Fibroblast of lung (primary cell): ENCODE measurements around the gene TLL2. TPM values are rescaled to one million over a fixed set of nuclear protein-coding genes. Genes with fewer than 3 reads are reported as not detected.
A peak's percentile ranks its signal among the peaks of the same experiment; 100 is the strongest.

Experiments used
- DNase-seq, 2 donors: peaks; one replicate each; pipeline versions ENCODE4 v3.0.0 to v3.0.0-alpha.2; 2010; ENCODE audit warnings: low read depth in 2 of 2
- H2AFZ ChIP-seq: 2 replicates; pipeline ENCODE4 v1.5.1; 2012; ENCODE audit warnings: low read length, control low read depth, inconsistent platforms
- H3K27ac ChIP-seq: 2 replicates; pipeline ENCODE4 v1.5.1; 2011; ENCODE audit warnings: low read length, control low read depth; ENCODE audit not compliant: insufficient read depth
- H3K27me3 ChIP-seq: 2 replicates; pipeline ENCODE4 v1.5.1; 2011; ENCODE audit warnings: mild to moderate bottlenecking, low read length; ENCODE audit not compliant: control insufficient read depth, insufficient read depth
- H3K36me3 ChIP-seq: 2 replicates; pipeline ENCODE4 v1.5.1; 2011; ENCODE audit warnings: low read length; ENCODE audit not compliant: control insufficient read depth, insufficient read depth
- H3K4me1 ChIP-seq: 2 replicates; pipeline ENCODE4 v1.5.1; 2011; ENCODE audit warnings: low read length; ENCODE audit not compliant: control insufficient read depth, insufficient read depth; ENCODE audit errors: extremely low read depth
- H3K4me2 ChIP-seq: 2 replicates; pipeline ENCODE4 v1.5.1; 2011; ENCODE audit warnings: low read length, control low read depth; ENCODE audit not compliant: insufficient read depth; ENCODE audit errors: extremely low read depth
- H3K4me3 ChIP-seq, 4 experiments: fragments of 200-600 bp in 1 of 4; sonication (generic) in 1 of 4; replicated peaks in 1 of 4; 2 replicates each; pipeline ENCODE4 v1.5.1; 2011 to 2016; ENCODE audit warnings: low read length in 4 of 4, low read depth in 3 of 4, mild to moderate bottlenecking in 3 of 4, control low read depth in 2 of 4, inconsistent platforms in 1 of 4, mixed read lengths in 1 of 4; ENCODE audit not compliant: insufficient read depth in 1 of 4; ENCODE audit errors: control extremely low read depth in 1 of 4
- H3K79me2 ChIP-seq: 2 replicates; pipeline ENCODE4 v1.5.1; 2012; ENCODE audit warnings: mild to moderate bottlenecking, low read length, inconsistent platforms; ENCODE audit not compliant: control insufficient read depth, insufficient read depth
- H3K9ac ChIP-seq: 2 replicates; pipeline ENCODE4 v1.5.1; 2011; ENCODE audit warnings: mild to moderate bottlenecking, low read length, control low read depth; ENCODE audit not compliant: insufficient read depth
- H3K9me3 ChIP-seq: 2 replicates; pipeline ENCODE4 v1.5.1; 2012; ENCODE audit warnings: low read depth, low read length; ENCODE audit not compliant: control insufficient read depth, insufficient read depth
- H4K20me1 ChIP-seq: 2 replicates; pipeline ENCODE4 v1.5.1; 2011; ENCODE audit warnings: low read length; ENCODE audit not compliant: control insufficient read depth, insufficient read depth; ENCODE audit errors: extremely low read depth
- EZH2 ChIP-seq: IDR thresholded peaks from 2 replicates; pipeline ENCODE4 v1.5.1; 2012; ENCODE audit warnings: low read length, control low read depth, mild to moderate bottlenecking; ENCODE audit errors: missing control alignments
- polyA plus RNA-seq, 2 donors: library from polyadenylated mRNA; depleted of rRNA in 1 of 2; stranded (reverse) in 1 of 2; unstranded in 1 of 2; fragments of >200 nt; gene quantifications; 2 replicates each; pipeline ENCODE4 v1.2.1, GENCODE V29; 2011 to 2012; ENCODE audit warnings: missing spikeins in 1 of 2
- total RNA-seq: library from RNA; depleted of rRNA; stranded (reverse); fragments of >200 nt; gene quantifications from 2 replicates; pipeline ENCODE4 v1.2.1, GENCODE V29; 2014
- TF ChIP-seq, protein P1 (sequence below), 2 donors: IDR thresholded peaks in 1 of 2; conservative IDR thresholded peaks in 1 of 2; 1 replicate in 1 of 2; 2 replicates in 1 of 2; pipeline ENCODE4 v1.5.1; 2011 to 2012; ENCODE audit warnings: low read length in 2 of 2, control low read depth in 1 of 2, inconsistent platforms in 1 of 2, low read depth in 1 of 2, mild to moderate bottlenecking in 1 of 2

TLL2 gene
- total and polyA plus RNA-seq, 2 donors (not counting 1 experiment from before 2014, with no cell fraction given): 0.05 to 0.17 TPM

DNA sequence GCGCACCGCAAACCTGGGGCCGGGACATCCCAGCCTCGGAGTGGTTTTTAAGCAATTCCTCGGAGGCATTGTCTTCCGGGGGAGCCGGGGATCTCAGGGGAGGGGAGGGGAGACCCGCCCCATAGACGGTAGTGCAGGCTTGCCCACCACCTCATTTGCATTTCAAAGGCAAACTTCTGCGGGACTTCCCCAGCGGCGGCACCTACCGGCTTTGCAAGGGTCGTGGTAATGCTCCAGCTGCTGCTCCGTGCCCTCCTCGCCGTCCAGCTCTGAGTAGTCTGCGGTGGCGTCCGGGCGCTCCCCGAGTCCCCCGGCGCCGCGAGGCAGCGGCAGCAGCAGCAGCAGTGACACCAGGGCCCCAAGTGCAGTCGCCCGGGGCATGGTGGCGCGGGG, 425 bp downstream of the TLL2 start:
- Histone ChIP-seq H3K27me3 (peaks cover 11% of the 10 kb centered on the region), H3K9ac (no peak overlapping the region), H3K36me3 (no peaks in the 10 kb centered on the region), H3K27ac (no peak overlapping the region), H3K79me2 (no peaks in the 10 kb centered on the region), H3K4me3 (peak overlapping the region; percentile 54 to 59 (median 56)), H2AFZ (peak overlapping the region; percentile 17), H3K4me2 (peak overlapping the region; percentile 91), H4K20me1 (no peaks in the 10 kb centered on the region), H3K9me3 (no peaks in the 10 kb centered on the region), H3K4me1 (peaks cover 3% of the 10 kb centered on the region)
- no peak for TF ChIP-seq EZH2
- TF ChIP-seq, protein P1, sequence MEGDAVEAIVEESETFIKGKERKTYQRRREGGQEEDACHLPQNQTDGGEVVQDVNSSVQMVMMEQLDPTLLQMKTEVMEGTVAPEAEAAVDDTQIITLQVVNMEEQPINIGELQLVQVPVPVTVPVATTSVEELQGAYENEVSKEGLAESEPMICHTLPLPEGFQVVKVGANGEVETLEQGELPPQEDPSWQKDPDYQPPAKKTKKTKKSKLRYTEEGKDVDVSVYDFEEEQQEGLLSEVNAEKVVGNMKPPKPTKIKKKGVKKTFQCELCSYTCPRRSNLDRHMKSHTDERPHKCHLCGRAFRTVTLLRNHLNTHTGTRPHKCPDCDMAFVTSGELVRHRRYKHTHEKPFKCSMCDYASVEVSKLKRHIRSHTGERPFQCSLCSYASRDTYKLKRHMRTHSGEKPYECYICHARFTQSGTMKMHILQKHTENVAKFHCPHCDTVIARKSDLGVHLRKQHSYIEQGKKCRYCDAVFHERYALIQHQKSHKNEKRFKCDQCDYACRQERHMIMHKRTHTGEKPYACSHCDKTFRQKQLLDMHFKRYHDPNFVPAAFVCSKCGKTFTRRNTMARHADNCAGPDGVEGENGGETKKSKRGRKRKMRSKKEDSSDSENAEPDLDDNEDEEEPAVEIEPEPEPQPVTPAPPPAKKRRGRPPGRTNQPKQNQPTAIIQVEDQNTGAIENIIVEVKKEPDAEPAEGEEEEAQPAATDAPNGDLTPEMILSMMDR (conservative IDR thresholded peaks at IDR 0.05 in 1 of 2, IDR thresholded peaks at IDR 0.05 in 1 of 2; ENCODE audit: low read depth in 1 of 2, low read length in 2 of 2): no peak
- DNase-seq: no peak

DNA sequence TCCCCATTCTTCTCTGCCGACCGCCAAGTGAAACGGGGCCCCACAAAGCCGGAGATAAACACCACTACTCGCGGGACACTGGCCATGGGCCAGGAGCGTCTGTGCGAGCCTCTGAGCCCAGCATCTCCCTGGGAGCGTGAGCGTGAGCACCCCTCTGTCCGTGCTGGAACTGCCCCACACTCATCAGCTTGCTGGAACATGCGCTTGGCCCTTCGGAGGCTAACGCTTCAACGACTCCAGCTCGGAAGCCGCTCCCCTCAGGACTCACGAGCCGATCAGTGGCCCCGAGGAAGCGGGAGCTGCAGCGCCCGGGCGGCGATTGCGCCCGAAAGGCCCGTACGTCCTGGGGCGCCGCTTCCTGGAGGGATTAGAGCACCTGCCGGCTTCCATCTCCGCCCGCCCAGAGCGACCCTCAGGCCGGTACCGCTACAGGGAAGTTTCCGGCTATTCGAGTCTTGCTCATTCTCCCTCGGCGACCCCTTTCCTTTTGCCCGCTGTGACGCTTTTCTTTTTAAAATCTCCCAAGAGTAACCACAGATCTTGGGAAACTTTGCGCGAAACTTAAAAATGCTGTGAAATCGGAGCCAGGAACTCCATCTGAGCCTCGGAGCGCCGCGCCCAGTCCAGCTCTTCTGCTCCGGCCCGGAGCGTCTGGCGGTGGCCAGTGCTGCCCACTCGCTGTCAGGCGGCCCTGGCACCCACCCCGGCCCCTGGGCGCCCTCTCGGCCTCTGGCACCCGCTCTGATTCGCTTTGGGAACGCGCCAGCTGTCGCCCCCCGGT, 1.0 kb downstream of the TLL2 start:
- H3K4me2 ChIP-seq: peak overlapping the region; percentile 91
- peak overlapping the region; percentile 54 to 59 (median 56) for H3K4me3 ChIP-seq
- no peak overlapping the region for H2AFZ ChIP-seq
- H3K79me2 ChIP-seq: no peaks in the 10 kb centered on the region
- no peak overlapping the region for H3K9ac ChIP-seq
- no peaks in the 10 kb centered on the region for H3K9me3 ChIP-seq
- peak; percentile 35 to 39 for DNase-seq
- no peaks in the 10 kb centered on the region for H4K20me1 ChIP-seq
- H3K4me1 ChIP-seq: peaks cover 3% of the 10 kb centered on the region
- TF ChIP-seq EZH2: peak; percentile 84
- TF ChIP-seq, protein P1 (conservative IDR thresholded peaks at IDR 0.05 in 1 of 2, IDR thresholded peaks at IDR 0.05 in 1 of 2; ENCODE audit: low read depth in 1 of 2, low read length in 2 of 2): no peak
- no peak overlapping the region for H3K27ac ChIP-seq
- H3K36me3 ChIP-seq: no peaks in the 10 kb centered on the region
- peaks cover 11% of the 10 kb centered on the region for H3K27me3 ChIP-seq

DNA sequence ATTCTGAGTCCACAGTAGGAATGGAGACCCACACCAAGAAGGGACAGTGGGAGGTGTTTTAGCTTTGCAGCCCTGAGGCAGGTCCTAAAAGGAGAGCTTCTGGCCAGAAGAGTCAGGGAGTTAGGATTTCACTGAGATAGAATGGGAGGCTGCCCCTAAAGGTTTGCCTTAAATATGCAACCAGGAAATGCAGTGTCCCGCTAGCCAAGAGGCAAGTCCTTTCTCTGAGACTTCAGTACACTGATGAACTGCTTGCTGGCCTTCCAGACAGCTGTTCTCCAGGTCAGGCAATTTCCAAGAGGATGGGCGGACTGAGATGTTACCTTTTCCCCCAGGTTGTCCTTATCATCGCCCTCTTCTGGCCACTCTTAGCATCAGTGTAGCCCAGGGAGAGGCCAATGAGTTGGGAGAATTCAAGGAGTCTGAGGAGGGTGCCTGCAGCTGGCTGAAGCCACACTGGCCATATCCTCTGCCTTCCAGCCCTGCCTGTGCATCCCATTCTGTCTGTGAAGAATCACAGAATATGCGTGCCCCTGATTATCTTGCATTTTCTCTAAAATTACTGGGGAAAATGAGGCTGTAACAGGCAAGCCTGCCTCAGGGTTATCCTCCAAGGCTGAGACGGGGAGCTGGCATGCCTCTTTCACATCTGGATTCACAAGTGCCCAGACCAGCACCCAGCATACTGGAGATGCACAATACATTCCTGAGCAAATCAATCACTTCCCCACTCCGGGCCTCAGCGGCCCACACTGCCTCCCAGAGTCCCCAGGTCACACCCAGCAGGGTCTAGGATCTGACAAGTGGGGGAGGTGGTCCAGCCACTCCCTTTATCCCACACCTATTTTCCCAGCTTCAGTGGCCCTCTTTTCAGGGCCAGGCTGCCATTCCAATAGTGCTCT, 2.4 kb downstream of the TLL2 start:
- H3K36me3 ChIP-seq: no peaks in the 10 kb centered on the region

More for the DNA sequence above, 2.4 kb downstream of the TLL2 start:
- Histone ChIP-seq H3K27ac (no peak overlapping the region), H3K4me1 (peaks cover 3% of the 10 kb centered on the region), H3K9ac (no peak overlapping the region), H3K4me2 (no peak overlapping the region), H3K9me3 (no peaks in the 10 kb centered on the region), H2AFZ (no peak overlapping the region), H3K79me2 (no peaks in the 10 kb centered on the region), H3K27me3 (peaks cover 11% of the 10 kb centered on the region), H4K20me1 (no peaks in the 10 kb centered on the region), H3K4me3 (no peak overlapping the region)
- TF ChIP-seq EZH2: no peak
- TF ChIP-seq, protein P1 (conservative IDR thresholded peaks at IDR 0.05 in 1 of 2, IDR thresholded peaks at IDR 0.05 in 1 of 2; ENCODE audit: low read depth in 1 of 2, low read length in 2 of 2): peak; percentile 38 to 61
- peak in 1 of 2 donors; percentile 19 for DNase-seq
